GM12874 (cell line): ENCODE data around the gene C17orf114.
A peak's percentile ranks its signal among the peaks of the same experiment; 100 is the strongest.

ENCODE experiments used
- TF ChIP-seq, protein P1 (sequence below): IDR thresholded peaks from 2 replicates; pipeline ENCODE4 v1.5.1; 2011; ENCODE audit warnings: low read depth, mild to moderate bottlenecking, control low read depth, low read length, moderate library complexity; ENCODE audit not compliant: insufficient read depth

C17orf114 gene

DNA sequence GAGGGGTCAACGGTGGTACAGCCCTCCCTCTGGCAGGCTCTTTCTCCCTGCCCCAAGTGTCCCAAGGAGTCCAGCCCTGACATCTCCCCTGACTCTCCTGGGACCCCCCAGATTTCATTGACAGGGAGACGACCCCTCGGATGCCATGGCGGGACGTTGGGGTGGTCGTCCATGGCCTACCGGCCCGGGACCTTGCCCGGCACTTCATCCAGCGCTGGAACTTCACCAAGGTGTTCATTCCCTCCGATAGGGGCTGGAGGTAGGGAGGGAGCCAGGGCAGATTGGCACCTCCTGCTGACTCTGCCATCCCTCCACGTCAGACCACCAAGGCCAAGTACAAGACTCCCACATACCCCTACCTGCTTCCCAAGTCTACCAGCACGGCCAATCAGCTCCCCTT, 14.7 kb upstream of the C17orf114 start:
- TF ChIP-seq, protein P1, sequence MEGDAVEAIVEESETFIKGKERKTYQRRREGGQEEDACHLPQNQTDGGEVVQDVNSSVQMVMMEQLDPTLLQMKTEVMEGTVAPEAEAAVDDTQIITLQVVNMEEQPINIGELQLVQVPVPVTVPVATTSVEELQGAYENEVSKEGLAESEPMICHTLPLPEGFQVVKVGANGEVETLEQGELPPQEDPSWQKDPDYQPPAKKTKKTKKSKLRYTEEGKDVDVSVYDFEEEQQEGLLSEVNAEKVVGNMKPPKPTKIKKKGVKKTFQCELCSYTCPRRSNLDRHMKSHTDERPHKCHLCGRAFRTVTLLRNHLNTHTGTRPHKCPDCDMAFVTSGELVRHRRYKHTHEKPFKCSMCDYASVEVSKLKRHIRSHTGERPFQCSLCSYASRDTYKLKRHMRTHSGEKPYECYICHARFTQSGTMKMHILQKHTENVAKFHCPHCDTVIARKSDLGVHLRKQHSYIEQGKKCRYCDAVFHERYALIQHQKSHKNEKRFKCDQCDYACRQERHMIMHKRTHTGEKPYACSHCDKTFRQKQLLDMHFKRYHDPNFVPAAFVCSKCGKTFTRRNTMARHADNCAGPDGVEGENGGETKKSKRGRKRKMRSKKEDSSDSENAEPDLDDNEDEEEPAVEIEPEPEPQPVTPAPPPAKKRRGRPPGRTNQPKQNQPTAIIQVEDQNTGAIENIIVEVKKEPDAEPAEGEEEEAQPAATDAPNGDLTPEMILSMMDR, result no peak

DNA sequence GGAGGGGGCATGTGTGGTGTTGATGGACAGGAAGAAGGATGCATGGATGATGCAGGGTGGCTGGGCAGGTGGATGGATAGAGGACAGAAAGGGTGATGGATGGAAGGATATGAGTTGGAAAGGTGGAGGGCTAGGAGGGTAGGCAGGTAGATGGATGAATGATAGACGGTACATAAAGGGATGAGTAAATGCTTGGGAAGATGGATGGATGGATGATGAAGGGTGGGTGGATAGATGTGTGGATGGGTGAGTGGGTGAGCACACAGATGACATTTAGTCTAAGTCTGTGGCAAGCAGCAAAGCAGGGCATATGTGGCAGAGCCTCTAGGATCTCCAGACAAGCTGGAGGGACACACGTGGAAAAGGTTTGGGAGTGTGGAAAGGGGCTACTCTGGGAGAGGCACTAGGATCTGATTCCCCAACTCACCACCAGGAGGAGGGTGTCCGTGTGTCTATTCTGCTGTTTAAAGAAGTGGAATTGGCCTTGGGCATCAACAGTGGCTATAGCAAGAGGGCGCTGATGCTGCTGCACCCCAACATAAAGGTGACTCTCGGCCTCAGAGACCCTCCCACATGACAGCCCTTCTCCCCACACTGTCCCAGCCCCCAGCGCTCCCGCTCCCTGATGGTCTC, 13.0 kb upstream of the C17orf114 start:
- TF ChIP-seq, protein P1, result 0 out of 2 replicates have a peak, but pooled peaks have one; percentile 31

DNA sequence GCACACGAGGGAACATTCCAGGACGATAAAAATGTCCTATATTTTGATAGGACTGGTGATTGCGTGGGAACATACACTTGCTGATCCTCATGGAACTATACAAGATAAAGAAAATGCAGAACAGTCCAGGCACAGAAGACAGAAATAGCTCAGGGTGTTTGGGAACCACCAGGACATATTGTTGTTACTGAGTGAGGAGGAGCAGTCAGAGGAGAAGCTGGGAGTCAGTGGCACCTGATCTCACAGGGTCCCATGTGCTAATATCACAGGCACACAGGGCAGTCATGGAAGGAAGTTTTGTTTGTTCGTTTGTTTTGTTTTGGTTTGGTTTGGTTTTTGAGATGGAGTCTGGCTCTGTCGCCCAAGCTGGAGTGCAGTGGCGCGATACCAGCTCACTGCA, 10.6 kb upstream of the C17orf114 start:
- TF ChIP-seq, protein P1, result no peak

DNA sequence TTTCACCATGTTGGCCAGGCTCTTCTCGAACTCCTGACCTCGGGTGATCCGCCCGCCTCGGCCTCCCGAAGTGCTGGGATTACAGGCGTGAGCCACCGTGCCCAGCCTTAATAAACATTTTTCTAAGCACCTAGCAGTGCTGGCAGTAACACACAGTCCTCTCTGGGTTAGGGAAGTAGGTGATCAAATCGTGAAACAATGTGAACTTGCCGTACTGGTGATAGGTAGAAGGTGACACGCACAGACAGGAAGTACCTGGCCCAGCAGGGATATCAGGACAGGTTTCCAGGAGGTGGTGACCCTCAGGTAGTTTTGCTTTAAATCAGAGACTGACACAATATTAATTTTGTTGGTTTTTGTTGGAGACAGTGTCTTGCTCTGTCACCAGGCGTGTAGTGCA, 9.3 kb upstream of the C17orf114 start:
- TF ChIP-seq, protein P1, result no peak

DNA sequence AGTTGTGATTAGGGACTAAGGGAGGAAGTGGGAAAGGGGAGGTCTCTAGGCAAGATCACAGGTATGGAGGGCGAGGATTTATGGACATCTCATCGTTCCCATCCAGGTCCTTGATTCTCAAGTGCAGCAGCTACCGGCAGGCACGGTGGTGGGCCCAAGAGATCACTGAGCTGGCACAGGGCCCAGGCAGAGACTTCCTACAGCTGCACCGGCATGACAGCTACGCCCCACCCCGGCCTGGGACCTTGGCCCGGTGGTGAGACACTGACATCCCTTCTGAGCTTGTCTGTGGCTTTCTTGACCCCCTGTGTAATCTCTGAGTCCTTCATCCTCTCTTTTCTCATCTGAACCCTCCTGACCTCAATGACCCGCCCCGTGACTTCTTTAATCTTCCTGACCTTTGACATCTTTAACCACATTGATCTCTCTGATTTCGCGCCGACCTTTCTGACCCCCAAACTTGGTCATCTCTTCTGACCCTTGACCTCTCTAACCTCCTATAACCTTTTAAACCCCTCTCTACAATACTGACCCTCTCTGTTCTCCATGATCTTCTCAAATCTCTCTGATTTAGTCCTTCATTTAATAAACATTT, 8.7 kb upstream of the C17orf114 start:
- TF ChIP-seq, protein P1, result no peak

DNA sequence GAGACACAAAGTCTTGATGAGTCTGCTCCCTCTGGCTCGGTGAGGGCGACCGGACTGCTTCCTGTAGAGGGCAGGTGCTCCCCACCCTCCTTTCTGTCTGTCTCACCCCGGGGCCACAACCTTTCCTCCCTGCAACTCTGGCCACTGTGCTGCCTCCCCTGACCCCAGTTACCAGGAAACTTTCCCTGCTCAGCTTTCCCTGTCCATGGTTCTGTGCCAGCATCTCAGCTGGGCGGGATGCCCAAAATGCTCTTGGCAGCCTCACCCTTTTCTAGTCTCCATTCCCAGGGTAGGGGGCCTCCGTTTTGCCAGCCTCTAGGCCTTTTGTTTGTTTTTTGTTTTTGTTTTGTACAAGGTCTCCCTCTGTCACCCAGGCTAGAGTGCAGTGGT, 6.2 kb upstream of the C17orf114 start:
- TF ChIP-seq, protein P1, result no peak

DNA sequence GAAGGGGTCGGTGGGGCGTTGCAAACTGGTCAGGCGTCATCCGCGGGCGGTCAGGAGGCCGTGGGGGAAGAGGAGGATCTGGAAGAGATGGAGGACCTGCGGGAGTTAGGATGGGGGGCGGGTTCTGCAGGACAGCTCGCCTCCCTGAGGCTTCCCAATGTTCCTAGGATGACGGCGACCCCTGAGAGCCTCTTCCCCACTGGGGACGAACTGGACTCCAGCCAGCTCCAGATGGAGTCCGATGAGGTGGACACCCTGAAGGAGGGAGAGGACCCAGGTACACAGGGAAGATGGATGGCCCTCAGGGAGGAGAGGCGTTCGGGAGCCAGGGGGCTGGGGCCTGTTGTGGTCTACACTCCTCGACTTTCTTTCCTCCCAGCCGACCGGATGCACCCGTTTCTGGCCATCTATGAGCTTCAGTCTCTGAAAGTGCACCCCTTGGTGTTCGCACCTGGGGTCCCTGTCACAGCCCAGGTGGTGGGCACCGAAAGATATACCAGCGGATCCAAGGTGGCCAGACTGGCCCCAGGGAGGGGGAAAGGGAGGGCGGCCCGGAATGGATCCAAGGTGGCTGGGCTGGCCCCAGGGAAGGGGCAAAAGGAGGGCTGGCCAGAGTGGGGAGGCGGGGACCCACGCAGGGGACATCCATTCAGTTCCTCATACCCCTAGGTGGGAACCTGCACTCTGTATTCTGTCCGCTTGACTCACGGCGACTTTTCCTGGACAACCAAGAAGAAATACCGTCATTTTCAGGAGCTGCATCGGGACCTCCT, 5.7 kb upstream of the C17orf114 start:
- TF ChIP-seq, protein P1, result no peak
